Keratinocyte (primary cell): ENCODE data around the gene SEC16B.

Experiments
- EZH2 ChIP-seq: IDR thresholded peaks from one replicate; pipeline ENCODE4 v1.6.1; 2012; ENCODE audit warnings: inconsistent platforms, mild to moderate bottlenecking, low read length, moderate library complexity
- TF ChIP-seq, protein P1 (sequence below), 3 experiments: IDR thresholded peaks in 1 of 3; conservative IDR thresholded peaks in 1 of 3; optimal IDR thresholded peaks in 1 of 3; 2 replicates in 2 of 3; 3 replicates in 1 of 3; pipeline versions ENCODE3 to v1.5.1; 2011; ENCODE audit warnings: low read length in 3 of 3, mild to moderate bottlenecking in 3 of 3, moderate library complexity in 2 of 3, control low read depth in 1 of 3, inconsistent platforms in 1 of 3; ENCODE audit not compliant: insufficient read depth in 2 of 3; ENCODE audit errors: extremely low read depth in 1 of 3

DNA sequence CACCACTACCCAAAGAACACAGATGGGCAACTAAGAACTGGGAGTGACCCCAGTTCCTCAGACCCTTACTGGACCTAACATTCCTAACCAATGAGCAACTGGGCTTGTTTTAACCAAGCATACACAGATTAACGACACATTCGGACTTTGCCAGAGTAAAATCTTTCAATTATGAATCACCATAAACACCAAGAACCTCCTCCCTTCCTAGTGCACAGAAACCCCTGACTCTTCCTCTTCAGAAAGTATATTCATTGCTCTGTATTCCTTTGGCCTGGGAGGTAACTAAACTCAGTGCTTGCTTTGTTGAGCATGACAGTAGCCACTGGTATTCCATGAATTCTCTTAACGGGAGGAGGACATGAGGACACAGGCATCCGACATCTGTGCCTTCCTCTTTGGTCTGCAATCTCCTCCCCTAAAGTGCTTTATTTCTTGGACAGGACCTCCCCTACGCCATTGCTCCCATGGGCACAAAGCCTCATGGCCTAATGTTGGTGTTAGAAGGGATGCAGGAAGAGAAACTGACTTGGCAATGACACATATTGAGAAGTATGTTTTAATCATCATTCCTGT is 42.7 kb downstream of the SEC16B start:
- TF ChIP-seq, protein P1, sequence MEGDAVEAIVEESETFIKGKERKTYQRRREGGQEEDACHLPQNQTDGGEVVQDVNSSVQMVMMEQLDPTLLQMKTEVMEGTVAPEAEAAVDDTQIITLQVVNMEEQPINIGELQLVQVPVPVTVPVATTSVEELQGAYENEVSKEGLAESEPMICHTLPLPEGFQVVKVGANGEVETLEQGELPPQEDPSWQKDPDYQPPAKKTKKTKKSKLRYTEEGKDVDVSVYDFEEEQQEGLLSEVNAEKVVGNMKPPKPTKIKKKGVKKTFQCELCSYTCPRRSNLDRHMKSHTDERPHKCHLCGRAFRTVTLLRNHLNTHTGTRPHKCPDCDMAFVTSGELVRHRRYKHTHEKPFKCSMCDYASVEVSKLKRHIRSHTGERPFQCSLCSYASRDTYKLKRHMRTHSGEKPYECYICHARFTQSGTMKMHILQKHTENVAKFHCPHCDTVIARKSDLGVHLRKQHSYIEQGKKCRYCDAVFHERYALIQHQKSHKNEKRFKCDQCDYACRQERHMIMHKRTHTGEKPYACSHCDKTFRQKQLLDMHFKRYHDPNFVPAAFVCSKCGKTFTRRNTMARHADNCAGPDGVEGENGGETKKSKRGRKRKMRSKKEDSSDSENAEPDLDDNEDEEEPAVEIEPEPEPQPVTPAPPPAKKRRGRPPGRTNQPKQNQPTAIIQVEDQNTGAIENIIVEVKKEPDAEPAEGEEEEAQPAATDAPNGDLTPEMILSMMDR (optimal IDR thresholded peaks at IDR 0.05 in 1 of 3, IDR thresholded peaks at IDR 0.05 in 1 of 3, conservative IDR thresholded peaks at IDR 0.05 in 1 of 3; ENCODE audit: extremely low read depth in 1 of 3, insufficient read depth in 2 of 3, low read length in 3 of 3), result no peak
- TF ChIP-seq EZH2, result no peak
